HG03196 (cell line): ENCODE results near the gene CALR3.
"Not testable (repeated sequence)": the region's sequence is repeated elsewhere in the genome, so short reads cannot be mapped to it uniquely, and the experiment has no call there.

Experiments used
- ATAC-seq: cut with Tn5 transposase; IDR thresholded peaks from one replicate; pipeline ENCODE4 v1.9.1; 2021; ENCODE audit not compliant: unreplicated experiment

CALR3 gene

GRCh38 chr19:16524991-16525734 lies 29.2 kb upstream of the CALR3 start:
- no peak for ATAC-seq

GRCh38 chr19:16522559-16523377 lies 26.8 kb upstream of the CALR3 start:
- no peak for ATAC-seq

DNA sequence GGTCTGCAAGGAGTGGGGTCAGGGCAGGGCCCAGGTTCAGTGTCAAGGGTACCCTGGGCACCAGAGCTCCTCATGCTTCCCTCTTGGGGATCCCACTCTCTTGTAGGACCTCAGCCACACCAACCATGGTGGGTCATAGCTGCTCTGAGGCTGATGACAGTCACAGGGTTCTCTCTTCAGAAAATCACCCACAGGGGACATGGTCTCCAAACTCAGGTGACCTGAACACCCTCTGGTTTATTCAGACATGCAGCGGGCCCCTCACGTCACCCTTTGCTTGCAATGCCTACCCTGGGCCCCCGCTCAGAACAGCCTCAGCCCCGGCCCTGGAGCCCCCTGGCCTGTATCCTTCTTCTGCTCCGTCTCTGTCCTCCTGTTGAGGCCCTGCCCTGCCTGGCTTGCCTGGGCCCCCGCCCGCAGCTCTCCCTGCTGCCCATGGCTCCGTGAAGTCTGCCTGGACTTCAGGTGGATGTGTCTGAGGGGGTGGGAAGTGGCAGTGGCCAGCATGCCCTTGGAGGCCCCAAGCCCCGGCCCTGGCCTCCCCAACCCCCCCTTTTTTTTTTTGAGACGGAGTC lies 25.8 kb upstream of the CALR3 start:
- no peak for ATAC-seq

DNA sequence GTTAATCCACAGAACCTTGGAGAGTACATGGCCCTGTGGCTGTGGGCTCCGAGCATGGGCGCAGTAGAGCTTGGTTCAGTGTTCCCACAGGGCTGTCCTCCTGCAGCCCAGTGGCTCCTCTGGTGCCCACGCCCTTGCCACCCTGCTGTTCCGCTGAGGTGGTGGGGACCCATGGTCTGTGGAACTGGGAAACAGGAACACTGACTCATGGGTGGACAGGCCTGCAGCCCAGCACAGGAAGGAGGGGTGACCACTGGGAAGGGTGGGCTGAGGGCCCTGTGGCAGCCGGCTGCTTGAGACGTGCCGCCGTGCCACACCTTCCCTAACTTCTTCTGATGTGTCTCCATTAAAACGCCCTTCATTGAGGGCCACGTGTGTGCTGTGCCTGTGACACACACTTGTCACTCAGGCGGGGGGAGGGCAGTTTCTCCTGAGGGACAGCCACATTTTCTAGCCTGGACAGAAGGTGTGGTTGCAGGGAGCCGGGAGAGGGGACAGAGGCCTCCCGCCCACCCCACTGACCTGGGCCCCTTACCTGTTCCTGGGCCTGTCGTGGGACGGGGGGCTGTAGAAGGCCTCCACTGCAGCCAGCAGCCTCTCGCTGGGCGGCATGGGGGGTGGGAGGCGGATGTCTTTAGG lies 25.1 kb upstream of the CALR3 start:
- no peak for ATAC-seq

DNA sequence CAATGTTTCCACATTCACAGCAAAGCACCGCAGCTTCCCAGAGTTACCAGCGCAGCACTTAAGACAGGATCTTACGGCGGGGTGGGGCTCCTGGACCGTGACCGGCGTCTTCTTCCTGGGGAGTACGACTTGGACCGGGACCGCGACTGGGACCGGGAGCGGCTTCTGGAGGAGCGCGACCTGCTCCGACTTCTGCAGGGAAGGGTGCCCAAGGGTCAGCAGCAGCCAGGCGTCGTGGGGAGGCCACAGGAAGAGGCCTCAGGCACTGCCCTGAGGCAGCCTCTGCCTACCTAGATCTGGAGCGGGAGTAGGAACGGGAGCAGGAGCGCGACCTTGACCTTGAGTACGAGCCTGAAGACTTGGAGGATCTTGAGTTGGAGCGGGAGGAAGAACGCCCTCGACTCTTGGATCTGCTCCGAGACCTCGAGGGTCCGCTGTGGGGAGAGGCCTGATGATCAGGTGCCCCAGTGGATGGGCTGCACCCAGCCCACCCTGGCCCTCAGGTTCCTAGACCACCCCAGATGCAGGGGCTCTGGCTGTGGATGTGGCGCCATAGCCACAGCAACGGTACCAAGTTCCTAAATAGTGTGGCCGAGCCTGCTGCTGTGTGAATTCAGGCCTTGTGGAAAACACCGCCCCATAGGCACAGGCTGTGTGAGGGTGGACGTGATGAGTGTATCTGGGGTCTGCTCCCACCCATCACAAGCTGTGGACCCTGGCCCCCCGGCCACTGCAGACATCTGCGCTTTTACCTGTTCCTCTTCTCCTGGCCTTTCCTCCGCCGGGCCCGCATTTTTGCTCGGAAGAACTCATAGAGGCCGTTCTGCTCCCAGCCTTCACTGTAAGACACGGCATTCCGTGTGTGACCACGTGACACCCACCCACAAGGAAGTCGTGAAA lies 24.4 kb upstream of the CALR3 start:
- no peak for ATAC-seq

DNA sequence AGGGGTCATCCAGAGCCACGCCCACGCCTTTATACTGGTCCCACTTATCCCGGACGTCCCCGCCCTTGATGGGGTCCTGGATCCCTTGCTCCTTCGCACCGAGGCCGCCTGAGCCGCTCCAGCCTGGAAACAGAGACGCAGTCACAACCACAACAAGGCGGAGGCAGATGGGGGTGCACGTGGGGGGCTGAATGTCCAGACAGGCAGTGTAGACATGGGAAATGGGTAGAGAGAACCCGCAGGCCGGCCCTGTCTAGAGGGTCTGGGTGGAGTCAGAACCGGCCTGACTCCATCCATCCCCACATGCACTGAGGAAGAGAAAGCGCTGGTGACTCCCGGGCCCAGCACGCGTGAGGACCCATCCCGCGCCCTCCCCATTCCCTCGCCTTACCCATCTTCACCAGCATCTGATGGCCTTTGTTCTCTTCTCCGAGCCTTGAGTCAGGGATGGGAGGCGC lies 23.3 kb upstream of the CALR3 start:
- ATAC-seq = no peak

GRCh38 chr19:16518483-16519229 lies 22.7 kb upstream of the CALR3 start:
- ATAC-seq = no peak

GRCh38 chr19:16518061-16518460 lies 22.1 kb upstream of the CALR3 start:
- ATAC-seq = no peak

- ATAC-seq = no peak
Observed at GRCh38 chr19:16516923-16517610, 21.1 kb upstream of the CALR3 start.

- no peak for ATAC-seq
Observed at GRCh38 chr19:16516381-16516780, 20.4 kb upstream of the CALR3 start.

DNA sequence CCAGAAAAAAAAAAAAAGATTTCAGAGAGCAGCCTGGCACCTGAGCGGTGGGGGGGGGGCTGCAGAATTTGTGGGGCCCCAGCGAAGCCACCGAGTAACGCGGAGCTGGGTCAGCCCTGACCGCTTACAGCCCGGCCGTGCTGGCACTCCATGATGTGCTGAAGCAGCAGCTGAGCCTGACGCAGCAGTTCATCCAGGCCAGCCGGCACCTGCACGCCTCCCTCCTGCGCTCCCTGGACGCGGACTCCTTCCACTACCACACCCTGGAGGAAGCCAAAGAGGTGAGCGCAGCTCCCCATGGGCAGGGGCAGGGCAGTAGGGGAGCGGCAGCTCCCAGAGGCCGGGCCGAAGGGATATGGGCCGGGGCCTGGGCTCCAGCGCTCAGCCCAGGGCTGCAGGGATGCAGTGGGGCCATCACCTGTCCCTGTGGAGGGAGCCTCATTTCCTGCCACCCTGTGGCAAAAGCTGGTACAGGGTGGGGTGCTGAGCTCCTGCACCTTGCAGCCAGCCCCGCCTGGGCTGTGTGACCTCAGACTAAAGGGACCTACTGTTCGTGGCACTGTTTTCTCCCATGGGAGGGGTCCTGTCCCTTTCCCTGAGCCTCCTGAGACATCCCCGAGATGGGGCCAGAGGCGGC lies 18.5 kb upstream of the CALR3 start:
- ATAC-seq = no peak

- ATAC-seq = not testable (repeated sequence)
Observed at GRCh38 chr19:16512611-16513010, 16.6 kb upstream of the CALR3 start.

GRCh38 chr19:16509141-16510061 lies 13.4 kb upstream of the CALR3 start:
- ATAC-seq = no peak

- no peak for ATAC-seq
Observed at GRCh38 chr19:16508546-16508945, 12.6 kb upstream of the CALR3 start.

DNA sequence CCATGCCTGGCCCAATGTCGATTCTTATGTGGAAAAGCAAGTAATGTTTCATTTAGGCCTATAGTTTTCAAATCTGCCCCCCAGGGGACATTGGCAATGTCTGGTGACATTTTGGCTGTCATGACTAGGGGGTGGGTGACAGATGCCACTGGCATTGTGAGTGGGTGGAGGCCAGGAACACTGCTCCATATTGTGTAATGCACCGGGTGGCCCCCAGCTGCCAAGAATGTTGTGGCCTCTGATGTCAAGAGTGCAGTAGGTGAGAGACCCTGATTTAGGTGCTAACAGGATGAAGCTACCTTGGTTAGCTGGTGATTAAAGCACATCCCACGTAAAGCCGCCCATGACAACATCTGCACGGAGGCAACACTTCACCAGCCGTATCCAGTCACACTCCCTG lies 11.0 kb upstream of the CALR3 start:
- no peak for ATAC-seq

DNA sequence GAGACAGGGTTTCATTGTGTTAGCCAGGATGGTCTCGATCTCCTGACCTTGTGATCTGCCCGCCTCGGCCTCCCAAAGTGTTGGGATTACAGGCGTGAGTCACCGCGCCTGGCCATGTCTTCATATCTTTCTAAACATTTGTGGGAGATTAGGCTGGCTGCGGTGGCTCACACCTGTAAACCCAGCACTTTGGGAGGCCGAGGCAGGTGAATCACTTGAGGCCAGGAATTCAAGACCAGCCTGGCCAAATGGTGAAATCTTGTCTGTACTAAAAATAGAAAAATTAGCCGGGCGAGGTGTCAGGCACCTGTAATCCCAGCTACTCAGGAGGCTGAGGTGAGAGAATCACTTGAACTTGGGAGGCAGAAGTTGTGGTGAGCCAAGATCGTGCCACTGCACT lies 10.2 kb upstream of the CALR3 start:
- ATAC-seq = not testable (repeated sequence)

GRCh38 chr19:16504271-16504670 lies 8.3 kb upstream of the CALR3 start:
- ATAC-seq = no peak

GRCh38 chr19:16497837-16498236 lies 1.9 kb upstream of the CALR3 start:
- ATAC-seq = no peak
